Lower lobe of right lung (tissue), 2 donors: ENCODE results near the gene ENTPD8. TPM values are rescaled to one million over a fixed set of nuclear protein-coding genes. Genes with fewer than 3 reads are reported as not detected.

Experiments used
- ATAC-seq, 2 donors: fragments of 200-7000 bp; cut with Tn5 transposase; one replicate each; pipeline ENCODE4 v1.9.1; 2020 to 2022; ENCODE audit warnings: mild to moderate bottlenecking in 2 of 2, moderate library complexity in 2 of 2
- DNase-seq: peaks from one replicate; pipeline ENCODE4 v3.0.0-alpha.2; 2020
- H3K27ac ChIP-seq: fragments of 200-600 bp; one replicate; pipeline ENCODE4 v1.8.0; 2022
- H3K27me3 ChIP-seq: fragments of 200-600 bp; one replicate; pipeline ENCODE4 v1.8.0; 2022; ENCODE audit warnings: low read depth
- H3K36me3 ChIP-seq: fragments of 200-600 bp; one replicate; pipeline ENCODE4 v1.8.0; 2022; ENCODE audit warnings: mild to moderate bottlenecking
- H3K4me1 ChIP-seq: fragments of 200-600 bp; one replicate; pipeline ENCODE4 v1.8.0; 2022
- H3K4me3 ChIP-seq: fragments of 200-600 bp; one replicate; pipeline ENCODE4 v1.8.0; 2022; ENCODE audit warnings: mild to moderate bottlenecking
- H3K9me3 ChIP-seq: fragments of 200-600 bp; one replicate; pipeline ENCODE4 v1.8.0; 2022
- CTCF ChIP-seq: fragments of 200-600 bp; IDR thresholded peaks from one replicate; pipeline ENCODE4 v1.8.0; 2022; ENCODE audit warnings: antibody characterized with exemption, mild to moderate bottlenecking
- intact Hi-C: fragments of 100-400 bp; cut with DNase I; formaldehyde crosslinking; loops from one replicate; pipeline ENCODE4 v1.11.0; 2022
- total RNA-seq: library from RNA; stranded (reverse); fragmentation: NEBNext Ultra II Directional; extraction: Animal tissue kit (Norgen Biotek cat#: 25700); gene quantifications from one replicate; pipeline ENCODE4 v1.2.1, GENCODE V29; 2021
- donor health status: DM: no; HTN: yes; CAD: no; lungs with severe emphysema.

Gene ENTPD8
- total RNA-seq, 1 donor from 2014 or later: 0.15 TPM

GRCh38 chr9:137435980-137436760 lies 5.0 kb downstream of the ENTPD8 start:
- H3K9me3 ChIP-seq: no peaks in the 10 kb centered on the region
- H3K27ac ChIP-seq: no peak overlapping the region
- peak; percentile 88 to 90 for ATAC-seq
- H3K36me3 ChIP-seq: no peaks in the 10 kb centered on the region
- DNase-seq: peak; percentile 80
- no peak for TF ChIP-seq CTCF
- H3K4me1 ChIP-seq: peaks cover 5% of the 10 kb centered on the region
- peaks cover under 1% of the 10 kb centered on the region for H3K27me3 ChIP-seq
- intact Hi-C loops: no loop called here
- H3K4me3 ChIP-seq: no peak overlapping the region

- ATAC-seq: no peak
- no peaks in the 10 kb centered on the region for H3K36me3 ChIP-seq
- H3K4me1 ChIP-seq: peaks cover 5% of the 10 kb centered on the region
- no peak overlapping the region for H3K27ac ChIP-seq
- H3K4me3 ChIP-seq: no peak overlapping the region
- H3K27me3 ChIP-seq: no peaks in the 10 kb centered on the region
- no peaks in the 10 kb centered on the region for H3K9me3 ChIP-seq
- no peak for TF ChIP-seq CTCF
- intact Hi-C loops: no loop called here
- peak; percentile 39 for DNase-seq
These were observed 5.7 kb downstream of the ENTPD8 start for GRCh38 chr9:137435381-137435891.

- intact Hi-C loops: no loop called here
These were observed 6.4 kb downstream of the ENTPD8 start for GRCh38 chr9:137434498-137435380.

GRCh38 chr9:137433916-137434431 lies 7.2 kb downstream of the ENTPD8 start:
- intact Hi-C loops: no loop called here
- Histone ChIP-seq H3K4me3 (no peak overlapping the region), H3K4me1 (peaks cover 5% of the 10 kb centered on the region), H3K36me3 (no peaks in the 10 kb centered on the region), H3K27ac (no peak overlapping the region), H3K27me3 (no peaks in the 10 kb centered on the region), H3K9me3 (no peaks in the 10 kb centered on the region)
- ATAC-seq: no peak
- peak; percentile 40 for DNase-seq
- TF ChIP-seq CTCF: no peak

More at GRCh38 chr9:137434498-137435380, 6.4 kb downstream of the ENTPD8 start:
- Histone ChIP-seq H3K27me3 (no peaks in the 10 kb centered on the region), H3K4me1 (peaks cover 5% of the 10 kb centered on the region), H3K27ac (no peak overlapping the region), H3K9me3 (no peaks in the 10 kb centered on the region), H3K36me3 (no peaks in the 10 kb centered on the region), H3K4me3 (no peak overlapping the region)
- no peak for TF ChIP-seq CTCF
- ATAC-seq: no peak
- DNase-seq: peak; percentile 41

GRCh38 chr9:137433349-137433915 lies 7.7 kb downstream of the ENTPD8 start:
- no peak for ATAC-seq
- H3K36me3 ChIP-seq: no peaks in the 10 kb centered on the region
- no peak overlapping the region for H3K27ac ChIP-seq
- intact Hi-C loops: no loop called here
- TF ChIP-seq CTCF: no peak
- no peaks in the 10 kb centered on the region for H3K27me3 ChIP-seq
- H3K9me3 ChIP-seq: no peaks in the 10 kb centered on the region
- DNase-seq: peak; percentile 39
- peaks cover 5% of the 10 kb centered on the region for H3K4me1 ChIP-seq
- no peak overlapping the region for H3K4me3 ChIP-seq
